Loucy (cell line): ENCODE data around the gene ZNF771.

ENCODE experiments used
- EZH2phosphoT487 ChIP-seq: fragments of 200-600 bp; IDR thresholded peaks from 2 replicates; pipeline ENCODE4 v1.6.1; 2018; ENCODE audit warnings: antibody characterized with exemption, mild to moderate bottlenecking, moderate library complexity, borderline replicate concordance
- TF ChIP-seq, protein P1 (sequence below): fragments of 200-600 bp; sonication (generic); conservative IDR thresholded peaks from 2 replicates; pipeline ENCODE4 v1.5.1; 2014; ENCODE audit warnings: mild to moderate bottlenecking, antibody characterized with exemption, low read length

DNA sequence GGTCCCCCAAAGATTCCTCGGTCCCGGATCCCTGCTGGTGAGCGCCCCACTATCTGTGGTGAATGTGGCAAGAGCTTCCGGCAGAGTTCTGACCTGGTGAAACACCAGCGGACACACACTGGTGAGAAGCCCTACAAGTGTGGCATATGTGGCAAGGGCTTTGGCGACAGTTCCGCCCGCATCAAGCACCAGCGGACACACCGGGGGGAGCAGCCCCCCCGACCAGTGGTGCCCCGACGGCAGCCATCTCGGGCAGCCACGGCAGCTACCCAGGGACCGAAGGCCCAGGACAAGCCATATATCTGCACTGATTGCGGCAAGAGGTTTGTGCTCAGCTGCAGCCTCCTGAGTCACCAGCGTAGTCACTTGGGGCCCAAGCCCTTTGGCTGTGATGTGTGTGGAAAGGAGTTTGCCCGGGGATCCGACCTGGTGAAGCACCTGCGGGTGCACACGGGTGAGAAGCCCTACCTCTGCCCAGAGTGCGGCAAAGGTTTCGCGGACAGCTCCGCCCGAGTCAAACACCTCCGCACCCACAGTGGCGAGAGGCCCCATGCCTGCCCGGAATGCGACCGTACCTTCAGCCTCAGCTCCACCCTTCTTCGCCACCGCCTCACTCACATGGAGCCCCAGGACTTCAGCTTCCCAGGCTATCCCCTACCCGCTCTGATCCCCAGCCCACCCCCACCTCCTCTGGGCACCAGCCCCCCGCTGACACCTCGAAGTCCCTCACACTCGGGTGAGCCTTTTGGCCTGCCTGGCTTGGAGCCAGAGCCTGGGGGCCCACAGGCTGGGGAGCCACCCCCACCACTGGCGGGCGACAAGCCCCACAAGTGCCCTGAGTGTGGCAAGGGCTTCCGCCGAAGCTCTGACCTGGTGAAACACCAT is 9.4 kb upstream of the ZNF771 start:
- TF ChIP-seq, protein P1, sequence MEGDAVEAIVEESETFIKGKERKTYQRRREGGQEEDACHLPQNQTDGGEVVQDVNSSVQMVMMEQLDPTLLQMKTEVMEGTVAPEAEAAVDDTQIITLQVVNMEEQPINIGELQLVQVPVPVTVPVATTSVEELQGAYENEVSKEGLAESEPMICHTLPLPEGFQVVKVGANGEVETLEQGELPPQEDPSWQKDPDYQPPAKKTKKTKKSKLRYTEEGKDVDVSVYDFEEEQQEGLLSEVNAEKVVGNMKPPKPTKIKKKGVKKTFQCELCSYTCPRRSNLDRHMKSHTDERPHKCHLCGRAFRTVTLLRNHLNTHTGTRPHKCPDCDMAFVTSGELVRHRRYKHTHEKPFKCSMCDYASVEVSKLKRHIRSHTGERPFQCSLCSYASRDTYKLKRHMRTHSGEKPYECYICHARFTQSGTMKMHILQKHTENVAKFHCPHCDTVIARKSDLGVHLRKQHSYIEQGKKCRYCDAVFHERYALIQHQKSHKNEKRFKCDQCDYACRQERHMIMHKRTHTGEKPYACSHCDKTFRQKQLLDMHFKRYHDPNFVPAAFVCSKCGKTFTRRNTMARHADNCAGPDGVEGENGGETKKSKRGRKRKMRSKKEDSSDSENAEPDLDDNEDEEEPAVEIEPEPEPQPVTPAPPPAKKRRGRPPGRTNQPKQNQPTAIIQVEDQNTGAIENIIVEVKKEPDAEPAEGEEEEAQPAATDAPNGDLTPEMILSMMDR, result no peak
- no peak for TF ChIP-seq EZH2phosphoT487
